CD4-positive, alpha-beta T cell (primary cell): ENCODE data around the gene ARL8A. TPM values are rescaled to one million over a fixed set of nuclear protein-coding genes. Genes with fewer than 3 reads are reported as not detected.

Experiments used
- ATAC-seq: fragments of 200-7000 bp; cut with Tn5 transposase; one replicate; pipeline ENCODE4 v1.10.0; 2022; ENCODE audit warnings: mild to moderate bottlenecking; ENCODE audit not compliant: poor library complexity
- CTCF ChIA-PET: fragments of 350-600 bp; sonication (Branson Sonifier 250); formaldehyde crosslinking; loops from one replicate; lab custom pipeline; 2021; ENCODE audit warnings: antibody characterized with exemption, inconsistent platforms; lab: Charles Lee
- POLR2A ChIA-PET: fragments of 350-600 bp; sonication (Branson Sonifier 250); formaldehyde crosslinking; loops from one replicate; lab custom pipeline; 2021; ENCODE audit warnings: antibody characterized with exemption, inconsistent platforms; lab: Charles Lee
- DNase-seq, 14 experiments: peaks; one replicate each; pipeline ENCODE4 v3.0.0-alpha.2; 2013 to 2020; ENCODE audit warnings: mixed read lengths in 2 of 14
- H3K27ac ChIP-seq, 2 donors: one replicate each; pipeline versions ENCODE4 v1.5.1 to v1.7.0; 2013; ENCODE audit warnings: low read length in 2 of 2, low read depth in 1 of 2, mild to moderate bottlenecking in 1 of 2
- H3K27me3 ChIP-seq, 2 experiments: 1 replicate in 1 of 2; 2 replicates in 1 of 2; pipeline versions ENCODE4 v1.6.1 to v1.7.0; 2013; ENCODE audit warnings: low read length in 2 of 2, control low read depth in 1 of 2, mild to moderate bottlenecking in 1 of 2, moderate library complexity in 1 of 2; ENCODE audit not compliant: insufficient read depth in 2 of 2, control insufficient read depth in 1 of 2
- H3K36me3 ChIP-seq: one replicate; pipeline ENCODE4 v1.6.1; 2013; ENCODE audit warnings: low read length, control low read depth; ENCODE audit not compliant: insufficient read depth
- H3K4me1 ChIP-seq: one replicate; pipeline ENCODE4 v1.6.1; 2013; ENCODE audit warnings: low read length, control low read depth; ENCODE audit not compliant: insufficient read depth
- H3K4me3 ChIP-seq: one replicate; pipeline ENCODE4 v1.5.1; 2013; ENCODE audit warnings: mild to moderate bottlenecking, low read length, moderate library complexity
- H3K9me3 ChIP-seq, 2 experiments: 1 replicate in 1 of 2; 2 replicates in 1 of 2; pipeline versions ENCODE4 v1.6.1 to v1.7.0; 2013; ENCODE audit warnings: low read length in 2 of 2, mild to moderate bottlenecking in 2 of 2, control low read depth in 1 of 2, moderate library complexity in 1 of 2; ENCODE audit not compliant: control insufficient read depth in 1 of 2, insufficient read depth in 1 of 2
- H3K27ac Mint-ChIP-seq: one replicate; pipeline ENCODE4 v1.8.0; 2020; ENCODE audit warnings: mixed read lengths
- H3K27me3 Mint-ChIP-seq: one replicate; pipeline ENCODE4 v1.8.0; 2021; ENCODE audit warnings: mixed read lengths
- H3K36me3 Mint-ChIP-seq: one replicate; pipeline ENCODE4 v1.8.0; 2021; ENCODE audit warnings: low read depth, mixed read lengths
- H3K4me1 Mint-ChIP-seq: one replicate; pipeline ENCODE4 v1.8.0; 2021; ENCODE audit warnings: low read depth, mixed read lengths
- H3K4me3 Mint-ChIP-seq: one replicate; pipeline ENCODE4 v1.8.0; 2020; ENCODE audit warnings: mild to moderate bottlenecking, mixed read lengths
- H3K9me3 Mint-ChIP-seq: one replicate; pipeline ENCODE4 v1.8.0; 2020; ENCODE audit warnings: mixed read lengths
- intact Hi-C, 2 experiments: fragments of 100-400 bp; cut with DNase I in 1 of 2; cut with micrococcal nuclease in 1 of 2; formaldehyde crosslinking; loops; one replicate each; pipeline versions ENCODE4 v1.15.1 to v1.9.0; 2023 to 2025; cut with DNase I, micrococcal nuclease
- total RNA-seq, 174 experiments: library from RNA in 2 of 174; stranded (reverse) in 2 of 174; gene quantifications; one replicate each; pipeline ENCODE4 v1.2.3 and lab custom pipeline; 2021 to 2026
- TF ChIP-seq, protein P1 (sequence below): fragments of 200-600 bp; IDR thresholded peaks from one replicate; pipeline ENCODE4 v1.8.0; 2022; ENCODE audit warnings: antibody characterized with exemption, mild to moderate bottlenecking

Gene ARL8A
- total RNA-seq, 2 experiments from 2014 or later = 73.5 to 73.8 TPM

DNA sequence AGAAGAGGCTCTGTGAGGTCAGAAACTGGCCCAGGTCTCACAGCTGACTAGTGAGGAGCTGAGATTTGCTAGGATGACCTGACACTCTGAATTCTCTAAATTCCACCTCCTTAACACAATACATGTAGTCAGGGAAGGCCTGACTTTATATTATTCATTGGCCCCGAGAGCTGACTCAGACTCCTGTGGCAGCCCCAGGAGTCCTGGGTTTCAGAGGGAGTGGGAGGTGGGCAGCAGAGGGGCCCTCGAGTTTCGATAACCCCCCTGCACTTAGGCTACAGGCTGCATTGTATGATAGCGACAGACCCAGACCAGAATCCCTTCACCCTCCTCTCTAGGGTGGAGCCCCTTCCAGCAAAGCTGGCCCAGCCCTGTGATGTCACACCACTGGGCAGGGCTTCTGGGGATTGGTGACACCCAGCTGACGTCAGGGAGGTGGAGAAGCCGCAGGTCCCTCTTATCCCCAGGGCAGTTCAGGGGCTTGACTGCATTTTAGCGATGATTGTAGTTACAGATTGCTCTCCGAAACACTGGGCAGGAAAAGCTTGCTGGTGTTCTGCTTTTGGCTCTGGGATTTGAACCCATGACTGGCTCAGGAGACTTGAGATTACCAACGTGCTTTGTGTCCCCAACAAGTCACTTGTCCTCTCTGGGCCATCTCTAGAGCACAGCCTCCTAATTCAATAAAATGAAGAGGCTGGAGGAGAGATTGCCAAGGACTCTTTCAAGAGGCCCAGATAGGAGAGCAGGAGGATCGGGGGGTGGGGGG lies 38.8 kb downstream of the ARL8A start:
- ChIA-PET CTCF (no interaction called here), POLR2A (no interaction called here)
- intact Hi-C loops = no loop called here
- DNase-seq (no peak), ATAC-seq (no peak)
- Mint-ChIP-seq H3K27ac (no peak overlapping the region), H3K4me1 (no peaks in the 10 kb centered on the region), H3K4me3 (no peak overlapping the region), H3K36me3 (no peaks in the 10 kb centered on the region), H3K27me3 (no peaks in the 10 kb centered on the region), H3K9me3 (no peaks in the 10 kb centered on the region)
- TF ChIP-seq, protein P1, sequence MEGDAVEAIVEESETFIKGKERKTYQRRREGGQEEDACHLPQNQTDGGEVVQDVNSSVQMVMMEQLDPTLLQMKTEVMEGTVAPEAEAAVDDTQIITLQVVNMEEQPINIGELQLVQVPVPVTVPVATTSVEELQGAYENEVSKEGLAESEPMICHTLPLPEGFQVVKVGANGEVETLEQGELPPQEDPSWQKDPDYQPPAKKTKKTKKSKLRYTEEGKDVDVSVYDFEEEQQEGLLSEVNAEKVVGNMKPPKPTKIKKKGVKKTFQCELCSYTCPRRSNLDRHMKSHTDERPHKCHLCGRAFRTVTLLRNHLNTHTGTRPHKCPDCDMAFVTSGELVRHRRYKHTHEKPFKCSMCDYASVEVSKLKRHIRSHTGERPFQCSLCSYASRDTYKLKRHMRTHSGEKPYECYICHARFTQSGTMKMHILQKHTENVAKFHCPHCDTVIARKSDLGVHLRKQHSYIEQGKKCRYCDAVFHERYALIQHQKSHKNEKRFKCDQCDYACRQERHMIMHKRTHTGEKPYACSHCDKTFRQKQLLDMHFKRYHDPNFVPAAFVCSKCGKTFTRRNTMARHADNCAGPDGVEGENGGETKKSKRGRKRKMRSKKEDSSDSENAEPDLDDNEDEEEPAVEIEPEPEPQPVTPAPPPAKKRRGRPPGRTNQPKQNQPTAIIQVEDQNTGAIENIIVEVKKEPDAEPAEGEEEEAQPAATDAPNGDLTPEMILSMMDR = no peak
- Histone ChIP-seq H3K36me3 (no peaks in the 10 kb centered on the region), H3K4me3 (no peak overlapping the region), H3K4me1 (no peaks in the 10 kb centered on the region), H3K27me3 (no peaks in the 10 kb centered on the region), H3K27ac (no peak overlapping the region), H3K9me3 (no peaks in the 10 kb centered on the region)

DNA sequence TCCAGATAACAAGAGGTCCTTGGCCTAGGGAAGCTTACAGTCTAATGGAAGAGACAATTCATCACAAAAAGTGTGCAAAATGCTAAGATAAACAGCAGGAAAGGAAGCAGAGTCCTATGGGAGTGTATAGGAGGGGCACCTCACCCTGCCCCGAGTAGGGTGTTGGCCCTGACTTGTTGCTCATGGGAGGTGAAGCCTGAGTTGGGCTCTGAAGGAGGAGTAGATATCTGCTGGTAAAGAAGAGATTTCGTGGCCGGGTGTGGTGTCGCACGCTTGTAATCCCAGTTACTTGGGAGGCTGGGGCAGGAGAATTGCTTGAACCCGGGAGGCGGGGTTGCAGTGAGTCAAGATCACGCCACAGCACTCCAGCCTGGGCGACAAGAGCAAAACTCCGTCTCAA lies 40.5 kb downstream of the ARL8A start:
- POLR2A ChIA-PET = no interaction called here
- no peaks in the 10 kb centered on the region for H3K4me1 Mint-ChIP-seq
- no peaks in the 10 kb centered on the region for H3K27me3 Mint-ChIP-seq
- TF ChIP-seq, protein P1 = no peak
- CTCF ChIA-PET = no interaction called here
- Histone ChIP-seq H3K9me3 (no peaks in the 10 kb centered on the region), H3K4me1 (no peaks in the 10 kb centered on the region), H3K27me3 (no peaks in the 10 kb centered on the region), H3K36me3 (no peaks in the 10 kb centered on the region), H3K27ac (no peak overlapping the region), H3K4me3 (no peak overlapping the region)
- no peaks in the 10 kb centered on the region for H3K36me3 Mint-ChIP-seq
- ATAC-seq (no peak), DNase-seq (no peak)
- H3K27ac Mint-ChIP-seq = no peak overlapping the region
- intact Hi-C loops = no loop called here
- no peaks in the 10 kb centered on the region for H3K9me3 Mint-ChIP-seq
- no peak overlapping the region for H3K4me3 Mint-ChIP-seq

DNA sequence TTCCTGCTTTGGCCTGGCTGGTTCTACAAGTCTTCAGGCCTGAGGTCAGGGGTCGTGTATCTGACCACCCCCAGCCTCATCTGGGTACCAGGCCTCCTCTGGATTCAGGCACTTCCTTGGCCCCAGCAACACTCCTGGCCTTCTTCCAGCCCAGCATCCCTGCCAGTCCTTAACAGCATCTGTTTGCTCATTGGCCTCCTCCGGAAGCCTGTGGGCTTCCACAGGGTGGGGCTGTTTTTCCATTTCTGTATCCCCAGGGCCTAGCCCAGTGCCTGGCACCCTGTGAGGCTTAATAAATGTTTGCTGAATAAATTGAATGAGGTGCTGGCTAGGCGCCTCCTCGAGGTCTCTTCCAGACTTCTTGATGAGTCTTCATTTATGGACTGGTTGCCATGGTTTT lies 43.4 kb downstream of the ARL8A start:
- Histone ChIP-seq H3K9me3 (no peaks in the 10 kb centered on the region), H3K27me3 (no peaks in the 10 kb centered on the region), H3K36me3 (no peaks in the 10 kb centered on the region), H3K4me3 (no peak overlapping the region), H3K4me1 (no peaks in the 10 kb centered on the region), H3K27ac (no peak overlapping the region)
- ChIA-PET CTCF (no interaction called here), POLR2A (no interaction called here)
- DNase-seq (no peak), ATAC-seq (no peak)
- H3K4me1 Mint-ChIP-seq = no peaks in the 10 kb centered on the region
- H3K4me3 Mint-ChIP-seq = no peak overlapping the region
- H3K27ac Mint-ChIP-seq = no peak overlapping the region
- no peaks in the 10 kb centered on the region for H3K9me3 Mint-ChIP-seq
- intact Hi-C loops = no loop called here
- TF ChIP-seq, protein P1 = no peak
- no peaks in the 10 kb centered on the region for H3K27me3 Mint-ChIP-seq
- no peaks in the 10 kb centered on the region for H3K36me3 Mint-ChIP-seq
